K562 (cell line): ENCODE results near the gene FGGY. TPM values are rescaled to one million over a fixed set of nuclear protein-coding genes. Genes with fewer than 3 reads are reported as not detected.
A peak's percentile ranks its signal among the peaks of the same experiment; 100 is the strongest.

ENCODE experiments used
- ATAC-seq: fragments of 200-7000 bp; cut with Tn5 transposase; 3 replicates; pipeline ENCODE4 v1.9.1; 2020; ENCODE audit warnings: moderate library complexity
- BruUV-seq: library from RNA; stranded (reverse); fragments of 400-500 nt; replicated peaks from 2 replicates; lab custom pipeline; 2021; lab: Mats Ljungman, UMichigan
- CTCF ChIA-PET: fragments of 300-600 bp; formaldehyde crosslinking; extraction: SDS; loops from one replicate; lab custom pipeline; 2021; ENCODE audit warnings: low intra/inter-chr PET ratio; lab: Yijun Ruan, JAX
- POLR2A ChIA-PET: fragments of 300-600, 350-650 bp; sonication (Branson Sonifier 250); formaldehyde crosslinking; extraction: SDS; loops from one replicate; lab custom pipeline; 2021; ENCODE audit warnings: antibody characterized with exemption, inconsistent platforms; lab: Yijun Ruan, JAX
- DNase-seq, 4 experiments: peaks; one replicate each; pipeline versions ENCODE4 v3.0.0 to v3.0.0-alpha.2; 2011 to 2018; ENCODE audit warnings: low spot score in 3 of 4, mixed read lengths in 3 of 4; ENCODE audit errors: extremely low read depth in 1 of 4
- FAIRE-seq: peaks from 2 replicates; lab custom pipeline; 2011; peaks lifted over from hg19 to GRCh38; lab: Jason Lieb, UNC
- H2AFZ ChIP-seq: 2 replicates; pipeline ENCODE4 v1.6.0; 2011; ENCODE audit warnings: low read depth, low read length, control low read depth, inconsistent platforms
- H3K27ac ChIP-seq: fragments of 200-600 bp; 3 replicates; pipeline ENCODE4 v1.8.0; 2011; ENCODE audit warnings: low read depth, mild to moderate bottlenecking, control low read depth, inconsistent platforms, low read length, moderate library complexity, mixed read lengths; ENCODE audit errors: extremely low read depth
- H3K27me3 ChIP-seq, 2 experiments: fragments of 300-600 bp in 1 of 2; 2 replicates in 1 of 2; 3 replicates in 1 of 2; pipeline versions ENCODE4 v1.6.0 to v1.8.0; 2011; ENCODE audit warnings: inconsistent platforms in 2 of 2, low read length in 2 of 2, mild to moderate bottlenecking in 1 of 2, mixed read lengths in 1 of 2, moderate library complexity in 1 of 2; ENCODE audit not compliant: control insufficient read depth in 2 of 2, insufficient read depth in 2 of 2
- H3K36me3 ChIP-seq: fragments of 300-600 bp; 3 replicates; pipeline ENCODE4 v1.8.0; 2011; ENCODE audit warnings: mild to moderate bottlenecking, low read length, inconsistent platforms; ENCODE audit not compliant: control insufficient read depth, insufficient read depth
- H3K4me1 ChIP-seq, 2 experiments: fragments of 200-600 bp in 1 of 2; replicated peaks in 1 of 2; 2 replicates in 1 of 2; 3 replicates in 1 of 2; pipeline versions ENCODE4 v1.5.1 to v1.8.0; 2011; ENCODE audit warnings: inconsistent platforms in 2 of 2, low read length in 2 of 2, mild to moderate bottlenecking in 1 of 2, mixed read lengths in 1 of 2, moderate library complexity in 1 of 2; ENCODE audit not compliant: control insufficient read depth in 2 of 2, insufficient read depth in 2 of 2
- H3K4me2 ChIP-seq: 2 replicates; pipeline ENCODE4 v1.6.1; 2011; ENCODE audit warnings: low read length, control low read depth, inconsistent platforms, mixed read lengths; ENCODE audit not compliant: insufficient read depth
- H3K4me3 ChIP-seq: fragments of 200-600 bp; sonication (generic), shearing (Covaris generic); 2 replicates; pipeline ENCODE4 v1.5.1; 2016; ENCODE audit warnings: control low read depth, inconsistent platforms
- H3K79me2 ChIP-seq: fragments of 200-600 bp; 3 replicates; pipeline ENCODE4 v1.8.0; 2011; ENCODE audit warnings: low read length, inconsistent platforms; ENCODE audit not compliant: control insufficient read depth, insufficient read depth
- H3K9ac ChIP-seq, 2 experiments: 2 replicates each; pipeline versions ENCODE4 v1.6.0 to v1.6.1; 2011; ENCODE audit warnings: low read depth in 2 of 2, low read length in 2 of 2, control low read depth in 1 of 2, inconsistent platforms in 1 of 2, mild to moderate bottlenecking in 1 of 2, mixed read lengths in 1 of 2; ENCODE audit not compliant: insufficient read depth in 1 of 2
- H3K9me1 ChIP-seq: one replicate; pipeline ENCODE4 v1.6.0; 2011; ENCODE audit warnings: inconsistent platforms, mild to moderate bottlenecking, low read length, moderate library complexity; ENCODE audit not compliant: control insufficient read depth, insufficient read depth
- H3K9me3 ChIP-seq: replicated peaks from 2 replicates; pipeline ENCODE4 v1.5.1; 2011; ENCODE audit warnings: low read depth, low read length, inconsistent platforms; ENCODE audit not compliant: control insufficient read depth, insufficient read depth
- H4K20me1 ChIP-seq: replicated peaks from 2 replicates; pipeline ENCODE4 v1.6.1; 2011; ENCODE audit warnings: low read length, inconsistent platforms, mixed read lengths; ENCODE audit not compliant: control insufficient read depth, insufficient read depth
- ATF7 ChIP-seq: fragments of 450-650 bp; IDR thresholded peaks from 2 replicates; pipeline ENCODE4 v1.7.1; 2014; ENCODE audit warnings: mild to moderate bottlenecking, moderate library complexity
- BCLAF1 ChIP-seq, 2 experiments: fragments of 450-650 bp in 1 of 2; IDR thresholded peaks; 2 replicates each; pipeline ENCODE4 v1.6.1; 2011 to 2017; ENCODE audit warnings: low read depth in 2 of 2, antibody characterized with exemption in 1 of 2, borderline replicate concordance in 1 of 2, low read length in 1 of 2, mild to moderate bottlenecking in 1 of 2, mixed read lengths in 1 of 2; ENCODE audit not compliant: control insufficient read depth in 1 of 2
- DPF2 ChIP-seq: fragments of 450-650 bp; IDR thresholded peaks from 2 replicates; pipeline ENCODE4 v1.6.1; 2016
- MLLT1 ChIP-seq, 2 experiments: fragments of 450-650 bp; IDR thresholded peaks; 2 replicates each; pipeline ENCODE4 v1.6.1; 2016
- NEUROD1 ChIP-seq: fragments of 150-350 bp; IDR thresholded peaks from 2 replicates; pipeline ENCODE4 v1.6.1; 2014; ENCODE audit warnings: borderline replicate concordance, low read length, low read depth; ENCODE audit not compliant: partially characterized antibody
- NONO ChIP-seq, 2 experiments: fragments of 200-400 bp in 1 of 2; fragments of 450-650 bp in 1 of 2; formaldehyde crosslinking in 1 of 2; IDR thresholded peaks; 2 replicates each; pipeline ENCODE4 v1.6.1; 2017; ENCODE audit warnings: low read depth in 2 of 2, mild to moderate bottlenecking in 2 of 2, moderate library complexity in 2 of 2, low read length in 1 of 2
- TCF3 ChIP-seq: sonication (generic); formaldehyde crosslinking; IDR thresholded peaks from 2 replicates; pipeline ENCODE4 v1.4.0; 2020; ENCODE audit warnings: mild to moderate bottlenecking, missing genetic modification reagents
- ZNF589 ChIP-seq: fragments of 200-800 bp; sonication (Bioruptor generic); IDR thresholded peaks from 2 replicates; pipeline ENCODE4 v1.6.1; 2016; ENCODE audit warnings: low read depth, missing genetic modification characterization, missing compliant biosample characterization
- ZNF644 ChIP-seq: fragments of 200-800 bp; sonication (Bioruptor generic); IDR thresholded peaks from 2 replicates; pipeline ENCODE4 v1.6.1; 2016; ENCODE audit warnings: low read depth, missing genetic modification characterization, missing compliant biosample characterization
- WGBS: fragments of 100-300 bp; shearing (Covaris generic); methylation state at CpG from one replicate; pipeline ENCODE4 v1.1.6; 2016; ENCODE audit warnings: low coverage, mixed read lengths; ENCODE audit not compliant: insufficient coverage; ENCODE audit errors: missing lambda C conversion rate; 5-methylcytosine and 5-hydroxymethylcytosine counted together
- in situ Hi-C: fragments of 300-500 bp; cut with MboI; formaldehyde crosslinking; loops from 4 replicates; pipeline ENCODE4 v1.15.0; 2018; ENCODE audit warnings: inconsistent platforms, mixed read lengths
- intact Hi-C: fragments of 100-400 bp; cut with micrococcal nuclease; formaldehyde crosslinking; loops from 2 replicates; pipeline ENCODE4 v1.14.2; 2022
- polyA plus RNA-seq, 8 experiments: library from polyadenylated mRNA; depleted of rRNA in 4 of 8; stranded (reverse) in 5 of 8; unstranded in 3 of 8; fragments of >200 nt; fragmentation: Nextera tagmentation in 2 of 8; fragmentation: Illumina TruSeq in 1 of 8; extraction: Ambion mirVana in 2 of 8; extraction: Trizol in 1 of 8; gene quantifications; 2 replicates each; pipeline versions ENCODE4 v1.2.1 to v1.2.3, GENCODE V29; 2011 to 2014; ENCODE audit warnings: inconsistent platforms in 1 of 8, missing spikeins in 1 of 8
- total RNA-seq, 7 experiments: library from RNA; depleted of rRNA in 6 of 7; stranded (reverse); fragments of >200 nt in 6 of 7; fragmentation: Illumina TruSeq in 2 of 7; extraction: Trizol in 2 of 7; gene quantifications; 2 replicates each; pipeline versions ENCODE4 v1.2.1 to v1.2.3, GENCODE V29; 2011 to 2021; ENCODE audit warnings: low replicate concordance in 1 of 7

Gene FGGY
- total and polyA plus RNA-seq, 9 of the 15 experiments (the other 6 are each of a cell fraction or from before 2014, with no cell fraction given): 9.7 to 19.2 (median 12.6) TPM

DNA sequence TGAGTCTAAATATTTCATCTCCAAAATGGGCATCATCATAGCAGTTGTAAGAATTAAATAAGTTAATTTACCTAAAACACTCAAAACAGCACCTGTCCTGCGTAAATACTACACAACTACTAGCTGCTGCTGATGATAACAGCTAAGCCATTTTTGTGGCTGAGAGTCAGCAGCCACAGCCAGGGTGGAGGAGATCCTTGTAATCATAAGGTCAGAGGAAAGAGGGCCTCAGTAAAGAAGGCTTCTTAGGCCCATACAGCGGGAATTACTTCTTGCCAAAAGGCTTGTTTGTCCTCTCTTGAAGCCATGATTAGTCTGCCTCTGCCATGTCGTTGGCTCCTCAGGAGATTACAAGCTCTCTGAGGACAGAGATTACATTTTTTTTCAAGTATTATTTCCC, 245.0 kb downstream of the FGGY start:
- no peak overlapping the region for H3K4me2 ChIP-seq

GRCh38 chr1:59543211-59543668, 246.3 kb downstream of the FGGY start:
- DNase-seq (no peak), FAIRE-seq (no peak)
- H3K36me3 ChIP-seq: no peaks in the 10 kb centered on the region
- WGBS: 2% methylated on average over 5 of the region's 5 CpGs
- H3K9ac ChIP-seq: no peak overlapping the region
- H3K9me3 ChIP-seq: no peaks in the 10 kb centered on the region
- H3K4me2 ChIP-seq: no peak overlapping the region
- H3K9me1 ChIP-seq: no peaks in the 10 kb centered on the region
- H4K20me1 ChIP-seq: 0 out of 2 replicates have a peak, but pooled peaks cover 3% of the 10 kb centered on the region
- no peaks in the 10 kb centered on the region for H3K79me2 ChIP-seq
- H2AFZ ChIP-seq: no peak overlapping the region
- no TSS peak for BruUV-seq
- CTCF ChIA-PET: no interaction called here
- in situ Hi-C loops: no loop called here
- H3K27ac ChIP-seq: no peak overlapping the region
- H3K4me3 ChIP-seq: no peak overlapping the region
- no peak for TF ChIP-seq ZNF644
- no peak for TF ChIP-seq NONO (IDR thresholded peaks at IDR 0.05; ENCODE audit: low read depth in 2 of 2, low read length in 1 of 2)
- no peak for TF ChIP-seq BCLAF1 (IDR thresholded peaks at IDR 0.05; ENCODE audit: borderline replicate concordance in 1 of 2, control insufficient read depth in 1 of 2, low read depth in 2 of 2, low read length in 1 of 2)
- no peak for TF ChIP-seq ATF7
- TF ChIP-seq MLLT1 (IDR thresholded peaks at IDR 0.05): no peak
- TF ChIP-seq NEUROD1: no peak
- TF ChIP-seq DPF2: no peak
- TF ChIP-seq, all 486 proteins: peak for 0
- ATAC-seq: no peak
- H3K4me1 ChIP-seq: no peaks in the 10 kb centered on the region; a peak in 1 of 5 replicates
- H3K27me3 ChIP-seq: no peaks in the 10 kb centered on the region
- intact Hi-C loops: no loop called here
- POLR2A ChIA-PET: interaction anchor here (1.3 kb wide), 1 partner anchor 9 kb away, joined by 4 read pairs; no protein-coding TSS in a partner anchor

More for the DNA sequence above, 245.0 kb downstream of the FGGY start:
- peak; percentile 57 for FAIRE-seq
- DNase-seq: peak in 2 of 4 experiments; percentile 5 to 13
- TF ChIP-seq ZNF589 (no peak), TCF3 (peak; percentile 36; the same call in 1 of the 2 replicates)
- no peaks in the 10 kb centered on the region for H3K9me3 ChIP-seq
- in situ Hi-C loops (no loop called here), intact Hi-C loops (no loop called here)
- H3K9me1 ChIP-seq: no peaks in the 10 kb centered on the region
- 18% methylated on average over 3 of the region's 3 CpGs for WGBS
- no peak overlapping the region; the same call in 1 of the 2 replicates for H2AFZ ChIP-seq
- no peaks in the 10 kb centered on the region; a peak in 1 of 5 replicates for H3K4me1 ChIP-seq
- 0 out of 2 replicates have a peak, but pooled peaks cover 3% of the 10 kb centered on the region for H4K20me1 ChIP-seq
- H3K79me2 ChIP-seq: no peaks in the 10 kb centered on the region
- no peak overlapping the region for H3K4me3 ChIP-seq
- no peaks in the 10 kb centered on the region for H3K27me3 ChIP-seq
- no peaks in the 10 kb centered on the region for H3K36me3 ChIP-seq
- no peak overlapping the region for H3K27ac ChIP-seq
- CTCF ChIA-PET: no interaction called here
- H3K9ac ChIP-seq: no peak overlapping the region
- POLR2A ChIA-PET: interaction anchor here (0.5 kb wide), 1 partner anchor 758 kb away, joined by 5 read pairs; the partner anchor contains the start of gene JUN
- no TSS peak for BruUV-seq
- no peak; the same call in 2 of the 3 replicates for ATAC-seq
